GM12801 (cell line): ENCODE measurements around the gene HOXB7.

ENCODE experiments used
- TF ChIP-seq, protein P1 (sequence below): IDR thresholded peaks from one replicate; pipeline ENCODE4 v1.5.1; 2011; ENCODE audit warnings: control low read depth; ENCODE audit not compliant: insufficient read length; ENCODE audit errors: extremely low read depth

Gene HOXB7

DNA sequence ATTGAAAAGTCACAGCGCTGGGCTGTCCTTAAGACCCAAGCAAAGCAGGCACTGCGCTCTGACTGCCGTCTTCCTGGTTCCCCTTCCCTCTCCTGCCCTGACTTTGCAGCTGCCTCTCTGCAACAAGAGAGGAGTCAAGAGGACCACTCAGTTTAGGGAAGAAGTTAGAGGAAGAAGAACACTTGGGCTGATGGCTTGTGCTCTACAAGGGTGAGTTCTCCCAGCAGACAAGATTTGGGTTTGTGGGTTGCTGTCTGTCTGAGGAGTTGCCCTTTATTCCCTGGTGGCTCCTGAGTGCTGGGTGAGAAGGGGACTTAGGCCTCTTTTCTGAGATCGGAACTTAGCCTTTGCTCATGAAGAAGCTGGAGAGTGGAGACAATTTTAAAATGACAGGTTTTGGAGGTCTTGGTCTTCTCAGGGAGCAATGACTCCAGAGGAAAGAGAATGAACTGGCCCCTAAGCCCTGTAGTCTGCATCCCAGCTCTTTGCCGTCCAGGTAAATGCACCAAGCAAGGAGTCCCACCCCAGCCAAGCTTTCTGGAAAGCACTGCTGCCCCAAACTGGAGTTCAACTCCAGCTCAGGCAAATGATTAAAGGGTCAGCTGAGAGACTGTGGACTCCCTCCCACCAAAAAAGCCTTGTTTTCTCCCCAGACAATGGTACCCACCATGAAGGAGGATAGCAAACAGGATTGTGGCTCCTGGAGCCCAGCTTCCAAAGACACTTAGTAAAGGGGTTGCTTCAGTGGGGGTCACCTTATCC, 18.0 kb upstream of the HOXB7 start:
- TF ChIP-seq, protein P1, sequence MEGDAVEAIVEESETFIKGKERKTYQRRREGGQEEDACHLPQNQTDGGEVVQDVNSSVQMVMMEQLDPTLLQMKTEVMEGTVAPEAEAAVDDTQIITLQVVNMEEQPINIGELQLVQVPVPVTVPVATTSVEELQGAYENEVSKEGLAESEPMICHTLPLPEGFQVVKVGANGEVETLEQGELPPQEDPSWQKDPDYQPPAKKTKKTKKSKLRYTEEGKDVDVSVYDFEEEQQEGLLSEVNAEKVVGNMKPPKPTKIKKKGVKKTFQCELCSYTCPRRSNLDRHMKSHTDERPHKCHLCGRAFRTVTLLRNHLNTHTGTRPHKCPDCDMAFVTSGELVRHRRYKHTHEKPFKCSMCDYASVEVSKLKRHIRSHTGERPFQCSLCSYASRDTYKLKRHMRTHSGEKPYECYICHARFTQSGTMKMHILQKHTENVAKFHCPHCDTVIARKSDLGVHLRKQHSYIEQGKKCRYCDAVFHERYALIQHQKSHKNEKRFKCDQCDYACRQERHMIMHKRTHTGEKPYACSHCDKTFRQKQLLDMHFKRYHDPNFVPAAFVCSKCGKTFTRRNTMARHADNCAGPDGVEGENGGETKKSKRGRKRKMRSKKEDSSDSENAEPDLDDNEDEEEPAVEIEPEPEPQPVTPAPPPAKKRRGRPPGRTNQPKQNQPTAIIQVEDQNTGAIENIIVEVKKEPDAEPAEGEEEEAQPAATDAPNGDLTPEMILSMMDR = no peak

GRCh38 chr17:48627623-48628521, 17.1 kb upstream of the HOXB7 start:
- TF ChIP-seq, protein P1 = no peak

DNA sequence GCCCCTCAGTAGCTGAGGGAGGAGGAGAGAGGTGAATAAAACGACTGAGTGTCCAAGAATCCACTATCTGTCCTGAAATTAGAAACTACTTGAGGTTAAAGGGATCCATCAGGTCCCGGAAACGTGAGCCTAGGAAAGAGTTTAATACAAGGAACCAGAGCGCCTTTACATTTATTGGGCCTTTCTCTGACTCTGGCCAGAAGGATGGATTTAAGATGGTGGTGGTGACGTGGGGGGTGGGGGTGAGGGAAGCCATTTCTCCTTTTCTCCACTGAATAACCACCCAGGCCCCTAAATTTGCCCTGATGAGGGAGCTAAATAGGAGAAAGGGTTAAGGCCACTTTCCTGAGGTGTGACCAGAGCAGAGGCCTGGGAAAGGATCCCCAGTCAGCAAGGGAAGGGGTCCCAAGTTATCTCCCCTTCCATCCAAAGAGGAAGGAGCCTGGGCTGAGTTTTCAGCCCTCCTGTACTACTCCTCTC, 16.3 kb upstream of the HOXB7 start:
- TF ChIP-seq, protein P1 = no peak

DNA sequence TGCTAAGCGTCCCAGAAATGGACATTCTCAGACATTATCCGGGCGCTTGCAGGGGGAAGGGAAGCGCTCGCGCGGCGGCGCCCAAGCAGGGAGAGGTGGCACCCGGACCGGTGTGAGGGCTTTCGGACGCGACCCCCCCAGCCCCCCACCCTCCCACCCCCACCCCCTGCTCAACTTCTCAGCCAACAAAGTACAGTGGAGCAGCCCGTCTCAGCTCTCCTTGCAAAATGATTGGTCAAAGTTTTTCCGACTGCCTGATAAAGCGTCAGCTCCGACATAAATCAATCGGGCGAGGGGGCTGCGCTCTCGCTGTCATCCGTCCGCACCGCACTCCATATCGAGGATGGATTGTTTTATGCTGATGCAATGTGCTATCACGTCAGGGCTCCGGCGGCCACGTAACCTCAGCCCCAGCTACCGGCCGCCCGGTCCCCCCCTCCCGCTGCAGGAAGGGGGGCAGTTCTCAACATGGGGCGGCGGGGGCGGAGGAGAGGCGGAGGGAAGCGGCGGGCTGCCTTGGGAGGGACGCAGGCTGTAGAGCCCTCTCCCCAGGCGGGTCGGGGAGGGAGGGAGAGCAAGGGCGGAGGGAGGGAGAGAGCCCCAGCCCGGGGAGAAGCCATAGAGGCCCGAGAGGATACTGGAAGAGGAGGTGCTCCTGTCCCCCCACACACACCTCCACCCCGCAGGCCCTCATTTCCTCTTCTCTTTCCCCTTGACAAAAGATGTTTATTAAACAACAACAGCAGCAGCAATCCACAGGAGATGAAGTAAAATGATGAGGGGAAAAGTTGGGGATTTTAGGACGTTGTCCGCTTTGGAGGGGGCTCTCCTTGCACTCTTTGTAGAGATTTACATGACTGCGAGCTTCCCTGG, 15.7 kb upstream of the HOXB7 start, which contains the start of gene HOXB9:
Gene HOXB9 (minus strand): TSS at position 114 of the 873 bp plus-strand sequence. CDS start 89 bp downstream, at position 25.
- TF ChIP-seq, protein P1 = no peak

DNA sequence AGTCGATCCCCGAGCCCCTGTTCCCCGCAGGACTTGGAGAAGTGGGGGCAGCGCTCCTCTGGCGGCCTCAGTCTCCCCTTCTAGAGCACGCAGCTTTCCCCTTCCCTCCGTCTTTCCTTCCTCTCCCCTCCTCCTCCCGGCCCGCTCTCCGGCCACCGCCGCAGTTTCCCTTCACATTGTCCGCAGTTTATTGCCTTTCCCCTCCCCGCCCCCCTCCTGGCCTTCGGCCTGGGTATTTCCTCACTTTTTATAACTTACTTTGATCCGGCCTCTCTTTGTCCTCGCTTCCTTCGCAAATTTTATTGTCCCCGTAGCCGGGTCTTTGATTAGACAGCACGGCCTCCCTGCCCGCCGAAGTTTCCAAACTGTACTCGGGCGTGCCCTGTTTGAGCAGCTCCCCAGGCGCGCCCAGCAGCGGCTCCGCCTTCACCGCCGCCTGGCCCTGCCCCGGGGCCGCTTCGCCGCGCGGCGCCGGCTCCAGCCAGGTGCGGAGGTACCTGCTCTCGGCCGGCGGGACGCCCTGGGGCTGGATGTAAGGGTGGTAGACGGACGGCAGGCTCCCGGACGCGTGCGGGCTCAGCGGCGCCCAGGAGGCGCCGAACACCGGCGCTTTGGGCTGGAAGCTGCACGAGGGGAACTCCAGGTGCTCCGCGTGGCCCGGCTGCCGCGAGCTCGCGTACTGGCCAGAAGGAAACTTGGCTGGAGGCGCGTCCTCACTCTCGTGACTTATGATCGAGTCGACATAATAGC, 14.9 kb upstream of the HOXB7 start:
- TF ChIP-seq, protein P1 = no peak

DNA sequence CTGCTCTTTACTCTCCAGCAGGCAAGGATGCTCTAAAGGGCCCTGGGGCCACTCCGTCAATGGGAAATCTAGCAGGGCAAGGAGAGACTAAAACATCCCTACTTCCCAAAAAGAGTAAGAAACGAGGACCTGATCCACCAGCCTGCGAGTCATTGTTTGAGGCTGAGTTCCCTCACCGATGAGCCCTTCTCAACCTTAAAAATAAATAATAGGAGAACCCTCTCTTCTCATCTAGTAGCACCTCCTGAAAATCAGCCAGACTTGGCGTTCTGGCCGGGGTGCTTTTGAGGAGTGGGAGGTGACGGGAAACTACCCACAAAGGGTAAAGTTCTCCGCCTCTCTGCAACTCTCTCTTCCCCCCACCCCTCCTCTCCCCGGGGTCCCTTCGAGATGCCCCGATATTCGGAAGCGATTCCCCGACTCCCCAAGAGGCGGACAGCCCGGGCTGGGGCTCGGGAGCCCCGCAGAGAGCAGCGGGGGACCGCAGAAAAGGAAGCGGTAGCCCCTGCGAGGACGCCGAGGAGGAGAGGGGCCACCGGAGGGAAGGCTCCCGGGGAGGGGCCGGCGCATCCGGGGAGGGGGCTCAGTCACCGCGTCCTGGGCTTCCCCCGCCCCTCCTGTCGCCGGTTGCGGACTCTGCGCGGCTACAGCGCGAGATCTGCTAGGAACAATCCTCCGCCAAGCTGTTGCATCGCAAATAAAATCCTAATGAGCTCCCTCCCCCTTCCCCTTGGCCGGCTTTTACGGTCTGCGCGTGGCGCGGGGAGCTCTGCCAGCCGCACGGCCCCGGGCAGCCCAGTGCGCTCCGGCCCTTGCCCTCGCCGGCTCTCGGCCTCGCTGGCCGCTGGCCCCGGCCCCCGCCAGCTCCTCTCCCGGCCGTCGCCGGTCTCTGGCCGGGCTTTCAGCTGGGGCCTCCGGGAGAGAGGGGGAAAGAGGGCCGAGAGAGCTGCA, 14.0 kb upstream of the HOXB7 start:
- TF ChIP-seq, protein P1 = no peak
